ENCODE measurements around the gene PRPF19.

Gene PRPF19

DNA sequence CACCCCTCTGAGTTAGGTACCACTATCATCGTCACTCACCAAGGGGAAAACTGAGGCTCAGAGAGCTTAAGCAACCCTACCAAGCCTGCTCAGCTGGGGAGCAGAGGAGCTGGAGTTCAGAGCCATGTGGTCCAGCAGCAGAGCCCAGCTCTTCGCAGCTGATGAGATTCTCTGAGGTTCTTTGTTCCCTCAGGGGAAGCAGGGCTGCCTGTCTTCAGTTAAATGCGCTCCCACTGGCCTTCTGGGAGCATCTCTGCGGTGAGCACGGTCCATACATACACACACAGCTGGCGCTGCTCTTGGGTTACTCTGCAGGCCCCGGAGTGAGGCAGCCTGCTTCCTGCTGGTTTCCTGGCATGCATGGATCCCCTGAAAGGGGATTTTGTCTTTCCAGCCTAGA lies 45.4 kb downstream of the PRPF19 start:
- POLR2A ChIA-PET = interaction anchor here (0.7 kb wide), 2 partner anchors 17 to 44 kb away, joined by 3 to 4 read pairs; no protein-coding TSS in a partner anchor
- no peak for DNase-seq (ENCODE audit: extremely low spot score)
- TF ChIP-seq, protein P1, sequence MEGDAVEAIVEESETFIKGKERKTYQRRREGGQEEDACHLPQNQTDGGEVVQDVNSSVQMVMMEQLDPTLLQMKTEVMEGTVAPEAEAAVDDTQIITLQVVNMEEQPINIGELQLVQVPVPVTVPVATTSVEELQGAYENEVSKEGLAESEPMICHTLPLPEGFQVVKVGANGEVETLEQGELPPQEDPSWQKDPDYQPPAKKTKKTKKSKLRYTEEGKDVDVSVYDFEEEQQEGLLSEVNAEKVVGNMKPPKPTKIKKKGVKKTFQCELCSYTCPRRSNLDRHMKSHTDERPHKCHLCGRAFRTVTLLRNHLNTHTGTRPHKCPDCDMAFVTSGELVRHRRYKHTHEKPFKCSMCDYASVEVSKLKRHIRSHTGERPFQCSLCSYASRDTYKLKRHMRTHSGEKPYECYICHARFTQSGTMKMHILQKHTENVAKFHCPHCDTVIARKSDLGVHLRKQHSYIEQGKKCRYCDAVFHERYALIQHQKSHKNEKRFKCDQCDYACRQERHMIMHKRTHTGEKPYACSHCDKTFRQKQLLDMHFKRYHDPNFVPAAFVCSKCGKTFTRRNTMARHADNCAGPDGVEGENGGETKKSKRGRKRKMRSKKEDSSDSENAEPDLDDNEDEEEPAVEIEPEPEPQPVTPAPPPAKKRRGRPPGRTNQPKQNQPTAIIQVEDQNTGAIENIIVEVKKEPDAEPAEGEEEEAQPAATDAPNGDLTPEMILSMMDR (IDR thresholded peaks at IDR 0.05; ENCODE audit: control extremely low read depth, extremely low read depth, low read depth, missing control alignments) = no peak
- CTCF ChIA-PET = interaction anchor here (0.8 to 1.3 kb wide), 5 partner anchors 11 to 41 kb away, joined by 3 to 4 read pairs (median 4); no protein-coding TSS in a partner anchor

DNA sequence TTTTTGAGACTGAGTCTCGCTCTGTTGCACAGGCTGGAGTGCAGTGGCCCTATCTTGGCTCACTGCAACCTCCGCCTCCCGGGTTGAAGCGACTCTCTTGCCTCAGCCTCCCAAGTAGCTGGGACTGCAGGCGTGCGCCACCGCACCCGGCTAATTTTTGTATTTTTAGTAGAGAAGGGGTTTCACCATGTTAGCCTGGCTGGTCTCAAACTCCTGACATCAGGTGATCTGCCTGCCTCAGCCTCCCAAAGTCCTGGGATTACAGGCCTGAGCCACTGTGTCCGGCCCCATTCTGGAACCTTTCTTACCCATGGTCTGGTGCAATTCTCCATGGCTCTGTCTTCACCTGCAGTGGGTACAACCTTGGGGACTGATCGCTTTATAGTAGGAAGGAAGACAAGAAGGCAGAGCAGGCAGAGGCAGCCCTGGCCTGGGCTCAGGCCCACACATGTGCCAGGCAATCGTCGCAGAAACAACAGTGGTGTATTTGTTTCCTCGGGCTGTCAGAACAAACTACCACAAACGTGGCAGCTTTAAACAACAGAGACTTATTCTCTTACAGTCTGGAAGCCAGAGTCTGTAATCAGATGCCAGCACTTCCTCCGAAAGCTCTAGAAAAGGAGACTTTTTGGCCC lies 46.7 kb downstream of the PRPF19 start:
- POLR2A ChIA-PET = no interaction called here
- CTCF ChIA-PET = interaction anchor here (1.2 to 1.3 kb wide), 2 partner anchors 10 to 42 kb away, joined by 4 read pairs; no protein-coding TSS in a partner anchor
- DNase-seq (ENCODE audit: extremely low spot score) = no peak
- TF ChIP-seq, protein P1 (IDR thresholded peaks at IDR 0.05; ENCODE audit: control extremely low read depth, extremely low read depth, low read depth, missing control alignments) = no peak

DNA sequence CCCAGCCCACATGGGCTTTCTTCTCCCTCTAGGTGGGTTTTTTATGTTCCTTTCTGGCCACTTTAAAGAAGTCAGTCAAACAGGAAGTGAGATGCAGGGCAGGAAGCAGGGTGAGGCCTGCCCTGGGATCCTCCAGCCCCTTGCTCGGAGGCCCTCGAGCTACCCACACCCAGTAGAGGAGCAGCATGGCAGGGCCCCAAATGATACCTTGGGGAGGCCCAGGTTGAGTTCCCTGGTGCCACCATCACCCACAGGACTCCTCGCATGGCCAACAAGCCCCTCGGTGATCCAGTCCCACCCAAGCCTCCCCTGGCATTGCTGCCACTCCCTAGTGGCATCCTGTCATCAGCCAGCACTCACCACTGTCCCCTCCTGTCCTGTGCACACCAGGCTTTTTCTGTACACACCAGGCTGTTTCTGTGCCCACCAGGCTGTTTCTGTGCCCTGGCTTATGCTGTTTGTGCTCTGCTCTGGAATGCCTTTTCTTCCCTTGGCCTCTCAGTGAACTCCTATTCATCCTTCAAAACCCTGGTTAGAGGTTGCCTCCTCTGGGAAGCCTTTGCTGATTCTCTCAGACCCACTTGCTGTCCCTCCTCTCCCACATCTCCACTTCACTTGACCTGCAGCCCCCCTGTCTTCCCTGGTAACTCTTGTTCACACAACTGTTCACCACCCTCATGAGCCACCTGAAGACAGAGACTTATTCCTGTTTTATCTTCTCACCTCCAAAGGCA lies 47.5 kb downstream of the PRPF19 start:
- TF ChIP-seq, protein P1 (IDR thresholded peaks at IDR 0.05; ENCODE audit: control extremely low read depth, extremely low read depth, low read depth, missing control alignments) = no peak
- POLR2A ChIA-PET = no interaction called here
- DNase-seq (ENCODE audit: extremely low spot score) = no peak
- CTCF ChIA-PET = interaction anchor here (1.0 to 1.3 kb wide), 2 partner anchors 31 to 83 kb away, joined by 3 to 4 read pairs; no protein-coding TSS in a partner anchor

DNA sequence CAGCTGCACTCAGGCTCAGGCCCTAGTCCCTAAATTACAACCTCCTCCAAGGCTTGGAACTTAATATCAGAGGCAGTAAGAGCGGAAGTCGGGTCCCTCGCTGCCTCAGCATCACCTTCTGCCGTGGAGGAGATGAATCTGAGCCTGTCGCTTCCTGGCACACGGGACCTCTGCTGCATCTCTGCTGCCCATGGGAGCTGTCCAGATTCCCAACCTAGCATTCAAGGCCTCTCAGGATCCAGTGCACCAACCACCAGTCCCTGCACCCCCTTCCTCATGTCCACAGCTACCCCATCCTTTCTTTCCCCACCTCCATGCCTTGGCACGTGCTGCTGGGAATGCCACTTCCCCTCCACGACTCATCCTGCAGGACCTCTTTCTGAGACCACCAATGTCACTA lies 48.1 kb downstream of the PRPF19 start:
- CTCF ChIA-PET = interaction anchor here (1.0 to 1.5 kb wide), 3 partner anchors 31 to 83 kb away, joined by 3 to 4 read pairs (median 3); no protein-coding TSS in a partner anchor
- TF ChIP-seq, protein P1 (IDR thresholded peaks at IDR 0.05; ENCODE audit: control extremely low read depth, extremely low read depth, low read depth, missing control alignments) = no peak

DNA sequence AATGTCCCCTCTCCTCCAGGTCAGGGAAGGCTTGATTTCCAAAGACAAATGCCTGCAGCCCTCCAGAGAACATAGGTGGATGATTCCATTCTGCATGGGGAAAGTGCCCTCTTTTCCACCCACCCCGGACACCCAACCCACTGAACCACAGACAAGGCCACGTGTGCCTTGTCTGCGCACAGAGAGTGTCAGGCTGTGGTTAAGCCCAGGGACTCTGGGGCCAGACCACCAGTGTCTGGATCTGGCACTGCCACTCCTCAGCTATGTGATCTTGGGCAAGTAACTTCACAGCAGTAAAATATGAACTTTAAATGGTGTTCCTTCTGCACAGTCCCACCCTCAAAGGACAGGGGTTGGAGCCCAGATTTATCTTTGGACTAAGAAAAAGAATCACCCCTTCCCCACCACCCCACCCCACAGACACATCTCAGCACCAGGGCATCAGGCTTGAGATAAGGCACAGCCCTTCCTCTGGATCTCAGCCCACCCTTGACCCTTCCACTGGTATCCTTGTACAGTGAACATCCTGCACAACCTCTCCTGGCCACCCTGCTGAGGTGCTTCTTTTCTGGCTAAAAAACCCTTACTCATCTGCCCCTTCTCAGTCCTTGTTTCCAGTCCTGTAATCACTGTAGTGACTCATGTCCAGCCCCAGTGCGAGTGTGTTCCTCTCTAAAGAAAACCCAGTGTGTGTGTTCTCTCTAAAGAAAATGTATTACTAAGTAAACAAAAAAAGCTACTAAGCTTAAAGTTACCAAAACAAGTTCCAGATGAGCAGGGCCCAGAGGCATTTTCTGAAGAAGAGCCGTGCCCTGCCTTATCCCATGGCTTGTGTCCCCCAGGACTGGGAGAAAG lies 48.8 kb downstream of the PRPF19 start:
- TF ChIP-seq, protein P1 (IDR thresholded peaks at IDR 0.05; ENCODE audit: control extremely low read depth, extremely low read depth, low read depth, missing control alignments) = no peak
- no peak for DNase-seq (ENCODE audit: extremely low spot score)
- ChIA-PET POLR2A (no interaction called here), CTCF (interaction anchor here (1.0 to 1.5 kb wide), 3 partner anchors 21 to 82 kb away, joined by 3 to 4 read pairs (median 3); no protein-coding TSS in a partner anchor)

More for the DNA sequence above, 48.1 kb downstream of the PRPF19 start:
- POLR2A ChIA-PET = no interaction called here
- DNase-seq (ENCODE audit: extremely low spot score) = no peak

All from GM10248 (cell line).